Fibroblast of upper back skin (primary cell): ENCODE results near the gene COX7B2.

Experiments
- DNase-seq: peaks from one replicate; pipeline ENCODE4 v3.0.0-alpha.2; 2013

The COX7B2 gene

GRCh38 chr4:46886711-46887110, 22.3 kb downstream of the COX7B2 start:
- no peak for DNase-seq

DNA sequence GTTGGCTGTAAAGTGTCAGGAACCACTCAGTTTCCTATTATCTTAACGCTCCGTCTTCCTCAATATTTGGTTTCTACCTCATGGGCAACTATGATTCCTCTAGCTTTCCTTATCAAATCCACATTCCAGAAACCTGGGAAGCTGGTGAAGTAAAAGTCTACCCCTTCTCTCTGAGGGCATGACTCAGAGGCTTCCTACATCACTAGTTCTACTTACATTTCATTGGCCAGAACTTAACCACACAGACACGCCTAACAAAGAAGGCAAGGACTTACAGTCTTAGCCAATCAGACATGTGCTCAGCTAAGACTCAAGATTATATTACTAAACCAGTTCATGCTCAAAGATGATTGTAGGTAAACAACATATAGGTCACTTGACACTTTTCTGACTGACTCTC, 30.4 kb downstream of the COX7B2 start:
- no peak for DNase-seq

GRCh38 chr4:46874811-46875210, 34.2 kb downstream of the COX7B2 start:
- no peak for DNase-seq

DNA sequence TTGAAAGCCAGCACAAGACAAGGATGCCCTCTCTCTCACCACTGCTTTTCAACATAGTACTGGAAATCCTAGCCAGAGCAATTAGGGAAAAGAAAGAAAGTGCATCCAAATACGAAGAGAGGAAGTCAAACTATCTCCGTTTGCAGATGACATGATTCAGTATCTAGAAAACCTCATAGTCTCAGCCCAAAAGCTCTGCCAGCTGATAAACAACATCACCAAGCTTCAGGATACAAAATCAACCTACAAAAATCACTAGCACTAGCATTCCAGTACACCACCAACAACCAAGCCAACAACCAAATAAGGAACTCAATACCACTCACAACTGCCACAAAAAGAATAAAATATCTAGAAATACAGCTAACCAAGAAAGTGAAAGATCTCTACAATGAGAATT, 38.6 kb downstream of the COX7B2 start:
- DNase-seq: no peak

DNA sequence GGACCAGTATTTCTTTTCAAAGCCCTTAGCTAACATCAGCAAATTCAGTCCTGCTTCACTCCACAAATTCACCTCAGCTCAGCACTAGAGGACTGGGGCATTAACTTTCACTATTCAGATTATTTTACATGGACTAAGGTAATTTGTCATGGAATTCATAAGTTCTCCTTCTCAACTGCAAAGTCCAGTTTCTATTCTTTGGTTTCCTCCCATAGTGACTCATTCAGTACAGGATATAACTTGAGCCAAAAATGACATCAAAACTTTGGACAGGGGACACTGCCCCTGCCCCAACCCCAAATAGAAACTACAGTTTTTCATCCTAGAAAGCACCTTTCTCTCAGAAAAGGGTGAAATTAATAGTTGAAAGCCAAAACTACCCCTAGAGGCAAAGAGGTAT, 52.7 kb downstream of the COX7B2 start:
- no peak for DNase-seq

- DNase-seq: no peak
Measured at GRCh38 chr4:46852800-46853199, 56.2 kb downstream of the COX7B2 start.

DNA sequence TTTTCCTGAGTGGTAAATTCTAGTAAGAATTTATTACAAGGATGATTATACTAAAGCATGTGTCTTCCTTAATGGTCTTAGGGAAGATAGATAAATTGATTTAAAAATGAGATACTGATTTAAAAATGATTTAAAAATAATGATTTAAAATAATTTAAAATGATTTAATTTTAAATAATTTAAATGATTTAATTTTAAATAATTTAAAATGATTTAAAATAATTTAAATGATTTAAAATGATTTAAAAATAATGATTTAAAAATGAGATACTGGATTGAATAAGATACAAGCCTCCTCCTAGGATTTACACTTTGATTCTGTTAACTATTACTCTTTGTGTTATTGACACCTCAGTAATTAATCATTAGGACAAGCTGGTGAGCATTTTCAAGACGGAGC, 59.0 kb downstream of the COX7B2 start:
- DNase-seq: no peak

DNA sequence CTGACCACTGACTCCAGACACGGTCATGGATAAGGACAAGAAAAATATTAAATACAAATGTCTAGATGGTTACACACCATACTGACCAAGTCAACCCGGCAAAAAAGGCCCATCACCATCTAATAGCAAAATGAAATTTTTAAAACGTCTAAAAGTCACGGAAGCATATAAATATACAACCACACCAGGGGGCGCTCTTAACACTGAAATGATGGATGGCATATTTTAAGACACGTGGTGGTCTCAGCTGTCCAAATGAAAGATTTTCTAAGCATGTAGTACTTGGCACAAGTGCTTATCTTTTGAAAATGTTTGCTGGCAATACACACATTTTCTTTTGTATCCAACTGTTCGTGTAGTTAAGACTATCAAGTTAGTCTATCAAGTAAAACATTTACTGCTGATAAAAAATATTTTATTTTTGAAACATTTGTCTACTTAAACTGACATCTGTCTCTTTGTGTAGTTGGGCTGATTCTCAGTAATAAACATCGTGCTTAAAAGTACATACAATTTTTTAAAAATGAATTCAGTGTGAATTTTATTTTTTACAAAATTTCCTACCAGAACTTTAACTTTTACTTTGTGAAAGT, 64.6 kb downstream of the COX7B2 start:
- peak; percentile 49 for DNase-seq

GRCh38 chr4:46839128-46839527, 69.9 kb downstream of the COX7B2 start:
- DNase-seq: no peak

DNA sequence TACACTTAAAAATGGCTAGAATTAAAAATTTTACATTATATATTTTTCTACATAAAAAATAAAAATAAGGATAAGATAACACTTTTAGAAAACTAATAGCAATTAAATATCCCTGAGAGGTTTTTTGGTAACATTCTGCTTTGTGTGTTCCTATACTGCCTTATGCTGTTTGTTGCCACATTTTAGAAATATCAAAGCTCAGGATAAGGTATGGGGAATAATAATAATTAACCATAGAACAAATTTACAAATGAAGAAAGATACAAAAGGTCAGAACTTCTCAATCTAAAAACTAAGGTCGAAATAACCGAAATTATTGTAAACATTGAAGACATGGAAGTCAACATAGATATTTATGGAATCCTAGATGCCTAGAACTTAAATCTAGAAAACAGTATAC, 71.4 kb downstream of the COX7B2 start:
- no peak for DNase-seq

GRCh38 chr4:46836584-46836983, 72.5 kb downstream of the COX7B2 start:
- DNase-seq: no peak

GRCh38 chr4:46830971-46831454, 78.0 kb downstream of the COX7B2 start:
- no peak for DNase-seq

- DNase-seq: no peak
Measured at GRCh38 chr4:46820154-46820553, 88.9 kb downstream of the COX7B2 start.

- DNase-seq: no peak
Measured at GRCh38 chr4:46819095-46819494, 90.0 kb downstream of the COX7B2 start.

- no peak for DNase-seq
Measured at GRCh38 chr4:46818604-46819003, 90.4 kb downstream of the COX7B2 start.

DNA sequence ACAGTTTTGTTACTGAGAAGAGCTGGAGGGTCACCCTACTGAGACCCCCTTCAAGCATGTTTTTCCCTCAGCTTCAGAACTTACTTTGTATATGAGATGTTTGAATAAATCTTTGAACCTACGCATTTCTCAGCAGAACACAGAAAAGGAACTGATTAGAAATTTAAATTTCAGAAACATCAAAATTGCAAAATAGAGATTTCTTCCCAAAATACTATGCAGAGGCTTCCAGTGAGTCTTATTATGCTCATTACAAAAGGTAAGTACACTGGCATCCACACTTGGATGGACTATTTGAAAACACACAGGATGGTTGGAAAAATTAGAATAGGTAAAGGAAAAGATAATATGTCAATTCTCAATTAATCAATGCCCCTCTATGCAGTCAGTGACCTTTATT, 91.2 kb downstream of the COX7B2 start:
- no peak for DNase-seq

DNA sequence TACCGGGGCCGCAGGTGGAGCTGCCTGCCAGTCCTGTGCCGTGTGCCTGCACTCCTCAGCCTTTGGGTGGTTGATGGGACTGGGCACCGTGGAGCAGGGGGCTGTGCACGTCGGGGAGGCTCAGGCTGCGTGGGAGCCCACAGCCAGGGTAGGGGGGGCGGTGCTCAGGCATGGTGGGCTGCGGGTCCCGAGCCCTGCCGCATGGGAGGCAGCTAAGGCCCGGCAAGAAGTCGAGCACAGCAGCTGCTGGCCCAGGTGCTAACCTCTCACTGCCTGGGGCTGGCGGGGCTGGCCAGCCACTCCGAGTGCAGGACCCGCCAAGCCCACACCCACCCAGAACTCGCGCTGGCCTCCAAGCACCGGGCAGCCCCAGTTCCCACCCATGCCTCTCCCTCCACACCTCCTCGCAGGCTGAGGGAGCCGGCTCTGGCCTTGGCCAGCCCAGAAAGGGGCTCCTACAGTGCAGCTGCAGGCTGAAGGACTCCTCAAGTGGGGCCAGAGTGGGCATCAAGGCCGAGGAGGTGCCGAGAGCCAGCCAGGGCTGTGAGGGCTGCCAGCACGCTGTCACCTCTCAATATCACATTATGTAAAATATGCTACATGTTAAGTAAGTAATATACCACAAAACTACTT, 104.1 kb downstream of the COX7B2 start:
- no peak for DNase-seq

GRCh38 chr4:46793036-46793435, 116.0 kb downstream of the COX7B2 start:
- DNase-seq: no peak

DNA sequence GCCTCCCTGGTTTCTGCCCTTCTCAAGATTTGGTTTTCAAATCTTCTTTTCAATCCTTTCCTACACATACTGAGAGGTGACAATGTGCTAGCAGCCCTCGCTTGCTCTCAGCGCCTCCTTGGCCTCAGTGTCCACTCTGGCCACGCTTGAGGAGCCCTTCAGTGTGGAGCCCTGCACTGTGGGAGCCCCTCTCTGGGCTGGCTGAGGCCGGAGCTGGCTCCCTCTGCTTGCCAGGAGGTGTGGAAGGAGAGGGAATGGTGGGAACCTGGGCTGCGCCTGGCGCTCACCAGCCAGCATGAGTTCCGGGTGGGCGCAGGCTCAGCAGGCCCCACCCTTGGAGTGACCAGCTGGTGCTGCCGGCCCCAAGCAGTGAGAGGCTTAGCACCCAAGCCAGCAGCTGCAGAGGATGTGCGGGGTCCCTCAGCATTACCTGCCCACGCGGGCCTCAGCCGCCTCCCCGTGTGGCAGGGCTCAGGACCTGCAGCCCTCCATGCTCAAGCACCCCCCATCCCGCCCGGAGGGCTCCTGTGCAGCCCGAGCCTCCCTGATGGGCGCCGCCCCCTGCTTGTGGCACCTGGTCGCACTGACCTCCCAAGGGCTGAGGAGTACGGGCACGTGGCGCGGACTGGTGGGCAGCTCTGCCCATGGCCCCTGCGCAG, 127.5 kb downstream of the COX7B2 start:
- DNase-seq: no peak

- no peak for DNase-seq
Measured at GRCh38 chr4:46765465-46765864, 143.6 kb downstream of the COX7B2 start.

DNA sequence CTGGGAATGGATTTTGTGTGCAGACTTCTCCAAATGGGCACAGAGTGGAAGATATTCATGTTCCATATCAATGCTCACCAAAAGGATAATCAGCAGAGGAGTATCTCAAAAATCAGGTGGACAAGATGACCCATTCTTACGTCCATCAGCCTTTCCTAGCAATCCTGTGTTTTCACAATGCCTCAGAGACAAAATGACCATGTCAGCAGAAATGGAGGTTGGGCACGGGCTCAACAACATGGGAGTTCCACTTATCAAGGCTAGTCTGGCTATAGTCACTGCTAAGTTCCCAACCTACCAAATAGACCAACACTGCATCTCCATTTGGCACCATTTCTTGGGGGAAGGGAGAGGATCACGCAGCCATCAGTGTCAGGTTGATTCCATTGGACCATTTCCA, 179.0 kb downstream of the COX7B2 start:
- no peak for DNase-seq

- no peak for DNase-seq
Measured at GRCh38 chr4:46720055-46720454, 189.0 kb downstream of the COX7B2 start.

DNA sequence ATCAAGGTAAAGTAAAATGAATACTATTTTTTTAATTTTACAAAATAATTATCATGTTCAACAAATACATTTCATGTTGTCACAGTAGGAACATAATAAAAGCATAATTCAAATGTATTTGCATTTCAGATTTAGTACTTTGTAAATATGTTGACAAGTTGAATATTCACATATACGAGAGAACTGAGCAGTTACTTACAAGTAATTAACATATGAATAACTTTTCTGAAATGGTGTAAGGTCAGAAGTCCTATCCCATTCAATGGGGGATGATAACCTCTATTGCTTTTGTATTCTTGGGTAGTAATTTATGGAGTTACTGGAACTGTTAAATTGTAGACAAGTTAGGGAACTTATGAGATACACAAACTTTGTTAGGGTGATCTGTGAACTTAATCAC, 191.1 kb downstream of the COX7B2 start:
- no peak for DNase-seq

DNA sequence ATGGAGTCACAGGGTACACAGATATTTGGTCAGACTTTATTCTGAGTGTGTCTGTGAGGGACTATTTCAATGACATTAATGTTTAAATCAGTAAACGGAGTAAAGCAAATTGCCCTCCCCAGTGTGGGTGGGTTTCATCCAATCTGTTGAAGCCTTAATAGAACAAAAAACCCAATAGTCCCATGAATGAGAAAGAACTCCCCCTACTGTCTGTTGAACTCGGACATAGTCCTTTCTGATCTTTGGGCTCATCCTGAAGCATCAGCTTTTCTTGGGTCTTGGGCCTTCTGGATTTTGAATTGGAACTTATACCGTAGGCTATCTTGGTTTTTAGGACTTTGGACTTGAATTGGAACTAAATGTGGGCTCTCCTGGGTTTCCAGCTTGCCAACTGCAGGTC, 193.6 kb downstream of the COX7B2 start:
- no peak for DNase-seq

DNA sequence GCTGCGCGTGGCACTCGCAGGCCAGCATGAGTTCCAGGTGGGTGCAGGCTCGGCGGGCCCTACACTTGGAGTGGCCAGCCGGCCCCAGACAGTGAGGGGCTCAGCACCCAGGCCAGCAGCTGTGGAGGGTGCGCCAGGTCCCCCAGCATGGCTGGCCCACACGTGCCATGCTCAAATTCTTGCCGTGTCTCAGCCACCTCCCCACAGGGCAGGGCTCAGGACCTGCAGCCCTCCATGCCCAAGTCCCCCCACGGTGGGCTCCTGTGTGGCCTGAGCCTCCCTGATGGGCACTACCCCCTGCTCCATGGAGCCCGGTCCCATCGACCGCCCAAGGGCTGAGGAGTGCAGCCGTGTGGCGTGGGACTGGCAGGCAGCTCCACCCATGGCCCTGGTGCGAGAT, 210.2 kb downstream of the COX7B2 start:
- no peak for DNase-seq
